GM13977 (cell line): ENCODE results near the gene ETS2.

Source experiments
- DNase-seq: peaks from one replicate; pipeline ENCODE4 v3.0.0; 2012; ENCODE audit warnings: low spot score
- in situ Hi-C: fragments of 300-500 bp; cut with MboI; formaldehyde crosslinking; loops from one replicate; pipeline ENCODE4 v1.12.0; 2022; ENCODE audit warnings: low sequenced_read_pairs, low pct_unique_long_range_greater_than_20kb, mixed read lengths, inconsistent platforms; ENCODE audit not compliant: unreplicated experiment
- TF ChIP-seq, protein P1 (sequence below): IDR thresholded peaks from 2 replicates; pipeline ENCODE4 v1.5.1; 2012; ENCODE audit warnings: mild to moderate bottlenecking, control low read depth; ENCODE audit not compliant: insufficient read depth; ENCODE audit errors: extremely low read depth, missing control alignments

The ETS2 gene

DNA sequence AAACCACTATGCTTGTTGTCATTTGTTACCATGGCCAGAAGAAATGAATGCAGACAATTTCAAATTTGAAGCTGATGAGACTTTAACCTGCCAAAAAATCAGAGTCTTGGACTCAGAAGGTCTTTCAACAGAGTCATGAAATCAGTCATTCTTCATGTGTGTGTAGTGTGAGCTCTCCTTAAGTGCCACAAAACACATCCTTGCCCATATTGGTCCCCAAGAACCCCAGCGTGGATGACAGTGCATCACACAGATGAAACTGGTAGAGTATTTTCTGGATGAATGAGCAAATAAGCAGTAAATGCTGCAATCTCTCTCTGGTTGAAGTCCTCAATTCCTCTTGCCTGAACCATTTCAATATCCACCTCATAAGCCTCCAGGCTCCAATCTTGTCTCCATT is 28.7 kb upstream of the ETS2 start:
- in situ Hi-C loops = no loop called here
- no peak for DNase-seq
- TF ChIP-seq, protein P1, sequence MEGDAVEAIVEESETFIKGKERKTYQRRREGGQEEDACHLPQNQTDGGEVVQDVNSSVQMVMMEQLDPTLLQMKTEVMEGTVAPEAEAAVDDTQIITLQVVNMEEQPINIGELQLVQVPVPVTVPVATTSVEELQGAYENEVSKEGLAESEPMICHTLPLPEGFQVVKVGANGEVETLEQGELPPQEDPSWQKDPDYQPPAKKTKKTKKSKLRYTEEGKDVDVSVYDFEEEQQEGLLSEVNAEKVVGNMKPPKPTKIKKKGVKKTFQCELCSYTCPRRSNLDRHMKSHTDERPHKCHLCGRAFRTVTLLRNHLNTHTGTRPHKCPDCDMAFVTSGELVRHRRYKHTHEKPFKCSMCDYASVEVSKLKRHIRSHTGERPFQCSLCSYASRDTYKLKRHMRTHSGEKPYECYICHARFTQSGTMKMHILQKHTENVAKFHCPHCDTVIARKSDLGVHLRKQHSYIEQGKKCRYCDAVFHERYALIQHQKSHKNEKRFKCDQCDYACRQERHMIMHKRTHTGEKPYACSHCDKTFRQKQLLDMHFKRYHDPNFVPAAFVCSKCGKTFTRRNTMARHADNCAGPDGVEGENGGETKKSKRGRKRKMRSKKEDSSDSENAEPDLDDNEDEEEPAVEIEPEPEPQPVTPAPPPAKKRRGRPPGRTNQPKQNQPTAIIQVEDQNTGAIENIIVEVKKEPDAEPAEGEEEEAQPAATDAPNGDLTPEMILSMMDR = no peak

DNA sequence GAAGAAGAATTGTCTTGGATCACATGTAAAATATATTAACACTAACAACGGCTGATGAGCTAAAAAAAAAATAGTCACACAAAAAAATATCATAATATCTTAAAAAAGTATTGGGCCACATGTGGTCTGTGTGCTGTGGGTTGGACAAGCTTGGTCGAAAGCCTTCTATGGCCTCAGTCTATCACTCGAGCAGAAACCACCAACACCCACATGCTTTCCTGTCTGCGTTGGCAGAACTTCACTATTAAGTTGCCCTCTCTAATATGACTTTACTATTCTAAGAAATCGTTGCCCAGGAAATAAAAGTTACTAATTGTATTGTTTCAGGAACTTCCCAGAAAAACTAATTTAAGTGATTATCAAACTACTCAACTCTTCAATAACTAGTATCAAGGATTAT is 28.2 kb upstream of the ETS2 start:
- in situ Hi-C loops = no loop called here
- no peak for DNase-seq
- TF ChIP-seq, protein P1 = no peak

GRCh38 chr21:38780879-38781278 is 24.9 kb upstream of the ETS2 start:
- in situ Hi-C loops = no loop called here
- TF ChIP-seq, protein P1 = no peak

GRCh38 chr21:38784458-38785266 is 21.1 kb upstream of the ETS2 start:
- no peak for DNase-seq
- TF ChIP-seq, protein P1 = no peak
- in situ Hi-C loops = no loop called here

More at GRCh38 chr21:38780879-38781278, 24.9 kb upstream of the ETS2 start:
- peak; percentile 30 for DNase-seq

DNA sequence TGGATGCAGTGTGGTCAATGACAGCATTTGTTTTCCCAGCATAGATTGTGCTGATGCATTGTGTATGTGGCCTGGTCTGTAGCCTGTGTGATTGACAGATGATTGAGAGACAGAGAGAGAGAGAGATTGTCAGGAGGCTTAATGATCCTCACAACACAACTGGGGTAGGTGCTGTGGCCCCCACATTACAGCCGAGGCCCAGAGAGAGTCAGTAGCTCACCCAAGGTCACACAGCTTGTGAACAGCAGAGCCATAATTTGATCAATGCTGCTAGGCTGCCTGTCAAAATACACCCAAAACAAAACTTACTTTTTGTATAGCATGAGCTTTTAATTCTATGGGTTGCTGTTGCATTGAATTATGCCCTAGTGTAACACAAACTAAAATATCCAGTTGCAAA is 20.2 kb upstream of the ETS2 start:
- in situ Hi-C loops = no loop called here
- TF ChIP-seq, protein P1 = no peak
- no peak for DNase-seq

DNA sequence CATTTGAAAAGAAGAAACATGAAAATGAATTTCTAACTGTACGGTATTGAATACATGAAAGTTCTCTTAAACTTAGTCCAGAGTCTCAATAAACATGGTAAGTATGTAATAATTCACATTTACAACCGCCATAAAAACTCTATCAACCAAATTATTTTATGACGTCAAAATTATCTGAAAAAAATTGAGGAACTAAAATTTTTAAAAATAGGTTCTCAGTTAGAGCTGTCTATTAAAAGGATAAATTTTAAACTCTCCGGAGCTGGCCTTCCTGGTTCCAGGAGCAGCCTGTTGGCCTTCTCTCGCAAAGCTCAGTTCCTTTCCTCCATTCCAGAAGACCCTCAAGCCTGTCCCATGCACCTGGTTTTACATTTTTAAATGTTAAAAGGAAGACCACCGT is 18.7 kb upstream of the ETS2 start:
- DNase-seq = no peak
- in situ Hi-C loops = no loop called here
- TF ChIP-seq, protein P1 = no peak
